ENCODE data around the gene DMXL2. TPM values are rescaled to one million over a fixed set of nuclear protein-coding genes. Genes with fewer than 3 reads are reported as not detected.

DMXL2 gene
- polyA plus RNA-seq, 1 experiment: 18.6 TPM

- H3K9me3 ChIP-seq (ENCODE audit: control insufficient read depth, insufficient read depth, low read length): peaks cover 9% of the 10 kb centered on the region
- H3K27me3 ChIP-seq (ENCODE audit: control insufficient read depth, insufficient read depth, low read length): no peaks in the 10 kb centered on the region
- no peak for DNase-seq (ENCODE audit: low read depth, low spot score)
- H3K27ac ChIP-seq (ENCODE audit: low read depth, low read length): no peak overlapping the region
- TF ChIP-seq CTCF (IDR thresholded peaks at IDR 0.05; ENCODE audit: low read depth, low read length): no peak
- H3K4me3 ChIP-seq (ENCODE audit: low read depth, low read length): no peak overlapping the region
- ChIA-PET POLR2A (no interaction called here), CTCF (interaction anchor here (1.0 kb wide), 1 partner anchor 10 kb away, joined by 3 read pairs; no protein-coding TSS in a partner anchor)
These were observed 33.6 kb downstream of the DMXL2 start for GRCh38 chr15:51588966-51589365.

GRCh38 chr15:51585986-51586385 is 36.6 kb downstream of the DMXL2 start:
- H3K9me3 ChIP-seq (ENCODE audit: control insufficient read depth, insufficient read depth, low read length): peaks cover 3% of the 10 kb centered on the region
- H3K27ac ChIP-seq (ENCODE audit: low read depth, low read length): no peak overlapping the region
- H3K4me3 ChIP-seq (ENCODE audit: low read depth, low read length): no peak overlapping the region
- no peak for DNase-seq (ENCODE audit: low read depth, low spot score)
- TF ChIP-seq CTCF (IDR thresholded peaks at IDR 0.05; ENCODE audit: low read depth, low read length): no peak
- no peaks in the 10 kb centered on the region for H3K27me3 ChIP-seq (ENCODE audit: control insufficient read depth, insufficient read depth, low read length)
- ChIA-PET POLR2A (no interaction called here), CTCF (no interaction called here)

- DNase-seq (ENCODE audit: low read depth, low spot score): no peak
- no peak for TF ChIP-seq CTCF (IDR thresholded peaks at IDR 0.05; ENCODE audit: low read depth, low read length)
- no peaks in the 10 kb centered on the region for H3K9me3 ChIP-seq (ENCODE audit: control insufficient read depth, insufficient read depth, low read length)
- no peak overlapping the region for H3K27ac ChIP-seq (ENCODE audit: low read depth, low read length)
- ChIA-PET CTCF (no interaction called here), POLR2A (no interaction called here)
- no peak overlapping the region for H3K4me3 ChIP-seq (ENCODE audit: low read depth, low read length)
- no peaks in the 10 kb centered on the region for H3K27me3 ChIP-seq (ENCODE audit: control insufficient read depth, insufficient read depth, low read length)
These were observed 41.6 kb downstream of the DMXL2 start for GRCh38 chr15:51580982-51581381.

- Histone ChIP-seq H3K27ac (ENCODE audit: low read depth, low read length) (no peak overlapping the region), H3K4me3 (ENCODE audit: low read depth, low read length) (no peak overlapping the region), H3K27me3 (ENCODE audit: control insufficient read depth, insufficient read depth, low read length) (no peaks in the 10 kb centered on the region), H3K9me3 (ENCODE audit: control insufficient read depth, insufficient read depth, low read length) (no peaks in the 10 kb centered on the region)
- CTCF ChIA-PET: interaction anchor here (1.1 to 1.6 kb wide), 2 partner anchors 43 to 197 kb away, joined by 3 to 4 read pairs; no protein-coding TSS in a partner anchor
- TF ChIP-seq CTCF (IDR thresholded peaks at IDR 0.05; ENCODE audit: low read depth, low read length): no peak
- no peak for DNase-seq (ENCODE audit: low read depth, low spot score)
- POLR2A ChIA-PET: no interaction called here
These were observed 42.2 kb downstream of the DMXL2 start for GRCh38 chr15:51580385-51580784.

GRCh38 chr15:51579012-51579411 is 43.6 kb downstream of the DMXL2 start:
- Histone ChIP-seq H3K27me3 (ENCODE audit: control insufficient read depth, insufficient read depth, low read length) (no peaks in the 10 kb centered on the region), H3K27ac (ENCODE audit: low read depth, low read length) (no peak overlapping the region), H3K4me3 (ENCODE audit: low read depth, low read length) (no peak overlapping the region), H3K9me3 (ENCODE audit: control insufficient read depth, insufficient read depth, low read length) (no peaks in the 10 kb centered on the region)
- CTCF ChIA-PET: interaction anchor here (0.9 to 1.6 kb wide), 2 partner anchors 9 to 42 kb away, joined by 3 read pairs; no protein-coding TSS in a partner anchor
- POLR2A ChIA-PET: no interaction called here
- no peak for DNase-seq (ENCODE audit: low read depth, low spot score)
- TF ChIP-seq CTCF (IDR thresholded peaks at IDR 0.05; ENCODE audit: low read depth, low read length): no peak
